Measurements from ENCODE around the gene UBXN1. TPM values are rescaled to one million over a fixed set of nuclear protein-coding genes. Genes with fewer than 3 reads are reported as not detected.

Gene UBXN1
- total and polyA plus RNA-seq, 10 of the 15 experiments (the other 5 are each of a cell fraction or from before 2014, with no cell fraction given) = 7.0 to 173 (median 106) TPM

- TF ChIP-seq BRCA1 (IDR thresholded peaks at IDR 0.05; ENCODE audit: low read depth, low read length) (no peak), ZBTB33 (IDR thresholded peaks at IDR 0.05) (no peak), BMI1 (IDR thresholded peaks at IDR 0.05; ENCODE audit: borderline replicate concordance) (no peak), SPI1 (IDR thresholded peaks at IDR 0.05; ENCODE audit: borderline replicate concordance, insufficient read depth, low read depth, low read length) (no peak), DPF2 (IDR thresholded peaks at IDR 0.05) (no peak), E2F4 (IDR thresholded peaks at IDR 0.05; ENCODE audit: low read depth, low read length) (no peak), PML (IDR thresholded peaks at IDR 0.05; ENCODE audit: low read length) (no peak)
Measured at GRCh38 chr11:62712276-62712812, 33.5 kb upstream of the UBXN1 start (continued).

- Histone ChIP-seq H3K4me1 (ENCODE audit: control insufficient read depth, insufficient read depth, low read length) (peaks cover 42% of the 10 kb centered on the region), H3K9me3 (replicated peaks; ENCODE audit: control insufficient read depth, insufficient read depth, low read length) (no peaks in the 10 kb centered on the region), H3K79me2 (ENCODE audit: control insufficient read depth, insufficient read depth, low read length) (no peaks in the 10 kb centered on the region), H3K27me3 (replicated peaks in 1 of 2; ENCODE audit: control insufficient read depth in 2 of 2, insufficient read depth in 2 of 2, low read length in 1 of 2) (no peaks in the 10 kb centered on the region), H3K4me2 (ENCODE audit: control insufficient read depth, insufficient read depth) (peak overlapping the region; percentile 86), H3K9ac (ENCODE audit: control insufficient read depth, insufficient read depth, low read length) (peak overlapping the region; percentile 90), H3K4me3 (peak overlapping the region; percentile 59), H4K20me1 (ENCODE audit: control insufficient read depth, insufficient read depth) (no peaks in the 10 kb centered on the region), H2AFZ (ENCODE audit: control insufficient read depth, low read depth, low read length) (peak overlapping the region; percentile 84), H3K36me3 (ENCODE audit: control insufficient read depth in 2 of 2, insufficient read depth in 2 of 2, low read length in 1 of 2) (peaks cover 17 to 21% of the 10 kb centered on the region in 2 experiments), H3K27ac (ENCODE audit: control insufficient read depth, insufficient read depth) (peak overlapping the region; percentile 88)
- ChIA-PET CTCF (interaction anchor here (1.6 to 5.0 kb wide), 3 partner anchors 13 to 17 kb away, joined by 6 to 21 read pairs (median 6); partner anchors contain the start of genes HNRNPUL2 and TTC9C), RAD21 (ENCODE audit: unreplicated experiment) (interaction anchor here (0.5 to 1.8 kb wide), 7 partner anchors 17 to 153 kb away, joined by 3 to 8 read pairs (median 6); partner anchors contain the start of genes C11orf98, CSKMT, HNRNPUL2 and TUT1), POLR2A (interaction anchor here (0.5 to 7.6 kb wide), 16 partner anchors 17 to 151 kb away, joined by 3 to 79 read pairs (median 4); partner anchors contain the start of genes B3GAT3, C11orf98, CSKMT and HNRNPUL2), SMC1A (ENCODE audit: uncharacterized antibody, unreplicated experiment) (interaction anchor here (1.1 to 5.3 kb wide), 7 partner anchors 14 to 153 kb away, joined by 3 to 26 read pairs (median 3); partner anchors contain the start of genes HNRNPUL2, MTA2 and TTC9C)
- 77% methylated on average over 7 of the region's 7 CpGs for WGBS (ENCODE audit: insufficient coverage, insufficient replicate concordance, low lambda C conversion rate, missing lambda C conversion rate)
- ATAC-seq (peak; percentile 5), FAIRE-seq (no peak), DNase-seq (ENCODE audit: low read depth, low spot score) (no peak)
- BruUV-seq (replicated peaks) = TSS peak; percentile 98
- in situ Hi-C loops (cut with MboI) = no loop called here
- intact Hi-C loops (cut with micrococcal nuclease; ENCODE audit: unreplicated experiment) = no loop called here
- TF ChIP-seq CHD1 (IDR thresholded peaks at IDR 0.05; ENCODE audit: low read depth, low read length) (0 out of 2 replicates have a peak, but pooled peaks have one; percentile 8), GATAD2B (conservative IDR thresholded peaks at IDR 0.05; ENCODE audit: low read depth) (0 out of 2 replicates have a peak, but pooled peaks have one; percentile 11), PRDM15 (CRISPR knock-in tag; IDR thresholded peaks at IDR 0.05) (no peak)
Measured at GRCh38 chr11:62710001-62710345, 31.1 kb upstream of the UBXN1 start.
